ENCODE data around the gene TTC13.

Gene TTC13

GRCh38 chr1:230979389-230979716 is 692 bp upstream of the TTC13 start:
- peak overlapping the region; percentile 94 for H3K4me3 ChIP-seq (ENCODE audit: low read length)
- DNase-seq (ENCODE audit: low read depth) = no peak

GRCh38 chr1:230977761-230978490 is 735 bp downstream of the TTC13 start:
- peak overlapping the region; percentile 94 for H3K4me3 ChIP-seq (ENCODE audit: low read length)
- TF ChIP-seq CTCF (conservative IDR thresholded peaks at IDR 0.05; ENCODE audit: low read depth, low read length) = no peak
- DNase-seq (ENCODE audit: low read depth) = peak; percentile 6

More at GRCh38 chr1:230979389-230979716, 692 bp upstream of the TTC13 start:
- no peak for TF ChIP-seq CTCF (conservative IDR thresholded peaks at IDR 0.05; ENCODE audit: low read depth, low read length)

DNA sequence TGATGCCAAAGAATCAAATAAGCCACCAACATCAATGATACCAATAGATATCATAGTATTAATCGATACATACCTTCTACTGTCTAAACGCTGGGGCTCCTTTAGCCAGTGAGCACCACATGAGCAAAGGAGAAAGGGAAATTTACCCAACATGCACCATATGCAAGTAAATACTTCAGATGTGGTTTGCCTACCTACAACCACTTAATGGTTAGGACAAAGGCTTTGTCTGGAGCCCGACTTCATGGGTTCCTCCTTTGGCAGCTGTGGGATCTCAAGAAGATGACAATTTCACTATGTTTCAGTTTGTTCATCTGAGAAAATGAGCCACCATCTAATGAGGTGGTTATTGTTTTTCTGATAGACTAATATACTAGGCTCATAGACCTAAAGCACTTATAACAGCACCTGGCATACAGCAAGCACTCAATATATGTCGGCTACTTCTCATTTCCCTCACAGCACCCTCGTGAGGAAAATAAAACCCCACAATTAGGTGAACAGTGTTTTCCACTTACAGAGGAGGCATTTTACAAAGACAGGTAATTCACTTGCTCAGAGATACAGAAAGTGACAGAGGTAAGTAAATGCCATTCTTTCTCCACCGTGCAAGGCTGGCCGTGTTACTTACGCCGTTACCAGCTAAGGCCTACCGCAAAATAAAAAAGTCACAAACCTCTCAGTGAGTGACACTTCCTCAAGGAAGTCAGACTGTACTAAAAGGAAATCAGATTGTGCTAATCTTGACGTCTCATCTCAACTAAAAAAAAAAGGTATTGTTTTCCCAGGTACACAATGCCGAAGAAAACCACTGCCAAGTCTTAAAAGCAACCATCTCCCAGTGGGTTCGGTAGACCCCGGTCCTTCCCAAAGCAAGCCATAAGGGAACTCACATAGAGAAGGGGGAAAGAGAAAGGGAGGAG is 1.6 kb downstream of the TTC13 start:
- TF ChIP-seq CTCF (conservative IDR thresholded peaks at IDR 0.05; ENCODE audit: low read depth, low read length) = no peak
- no peak for DNase-seq (ENCODE audit: low read depth)
- H3K4me3 ChIP-seq (ENCODE audit: low read length) = peak overlapping the region; percentile 94

DNA sequence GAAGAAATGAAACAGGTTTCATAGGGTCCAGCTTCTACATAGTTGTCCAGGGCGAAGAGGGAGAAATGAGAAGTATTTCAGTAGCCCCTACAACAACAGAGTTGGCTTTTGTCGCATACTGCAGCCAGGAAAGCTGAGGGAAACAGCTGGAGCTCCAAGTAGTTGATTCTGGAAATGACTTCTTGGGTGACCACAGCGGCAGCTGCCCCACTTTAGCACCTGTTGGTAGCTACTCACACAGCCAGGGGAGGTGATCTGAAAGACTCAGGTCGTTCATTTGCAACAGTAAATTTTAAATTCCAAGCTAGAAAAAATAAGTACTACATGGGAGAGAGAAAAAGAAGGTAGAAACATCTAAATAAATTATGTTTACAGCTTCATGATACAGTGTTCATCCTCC is 2.3 kb downstream of the TTC13 start:
- TF ChIP-seq CTCF (conservative IDR thresholded peaks at IDR 0.05; ENCODE audit: low read depth, low read length) = no peak
- DNase-seq (ENCODE audit: low read depth) = no peak

GRCh38 chr1:230975636-230976035 is 3.0 kb downstream of the TTC13 start:
- no peak for DNase-seq (ENCODE audit: low read depth)
- TF ChIP-seq CTCF (conservative IDR thresholded peaks at IDR 0.05; ENCODE audit: low read depth, low read length) = no peak
- H3K4me3 ChIP-seq (ENCODE audit: low read length) = no peak overlapping the region

More for the DNA sequence above, 2.3 kb downstream of the TTC13 start:
- no peak overlapping the region for H3K4me3 ChIP-seq (ENCODE audit: low read length)

GRCh38 chr1:230972855-230973271 is 5.8 kb downstream of the TTC13 start:
- no peak overlapping the region for H3K4me3 ChIP-seq (ENCODE audit: low read length)
- TF ChIP-seq CTCF (conservative IDR thresholded peaks at IDR 0.05; ENCODE audit: low read depth, low read length) = no peak
- no peak for DNase-seq (ENCODE audit: low read depth)
